Suprapubic skin (tissue), 4 donors: ENCODE measurements around the gene GPRC5A. TPM values are rescaled to one million over a fixed set of nuclear protein-coding genes. Genes with fewer than 3 reads are reported as not detected.

Experiments
- DNase-seq, 2 donors: peaks; one replicate each; pipeline ENCODE4 v3.0.0-alpha.2; 2019; ENCODE audit warnings: low spot score in 2 of 2
- H3K27ac ChIP-seq: fragments of 200-600 bp; sonication (generic); one replicate; pipeline ENCODE4 v1.5.1; 2019
- H3K27me3 ChIP-seq: fragments of 200-600 bp; sonication (generic); one replicate; pipeline ENCODE4 v1.5.1; 2019
- H3K36me3 ChIP-seq: fragments of 200-600 bp; sonication (generic); one replicate; pipeline ENCODE4 v1.5.1; 2019
- H3K4me1 ChIP-seq: fragments of 200-600 bp; sonication (generic); one replicate; pipeline ENCODE4 v1.5.1; 2019
- H3K4me3 ChIP-seq: fragments of 200-600 bp; sonication (generic); one replicate; pipeline ENCODE4 v1.5.1; 2019; ENCODE audit warnings: mild to moderate bottlenecking
- H3K9me3 ChIP-seq: fragments of 200-600 bp; sonication (generic); one replicate; pipeline ENCODE4 v1.5.1; 2019
- CTCF ChIP-seq, 2 donors: fragments of 200-600 bp in 1 of 2; fragments of 450-650 bp in 1 of 2; sonication (generic) in 1 of 2; IDR thresholded peaks; one replicate each; pipeline ENCODE4 v1.5.1; 2016 to 2019; ENCODE audit warnings: antibody characterized with exemption in 2 of 2, mild to moderate bottlenecking in 1 of 2, moderate library complexity in 1 of 2
- EP300 ChIP-seq: sonication (generic); formaldehyde crosslinking; IDR thresholded peaks from one replicate; pipeline ENCODE4 v1.6.1; 2017; ENCODE audit warnings: antibody characterized with exemption
- POLR2A ChIP-seq, 2 donors: fragments of 450-650 bp; IDR thresholded peaks; one replicate each; pipeline ENCODE4 v1.6.1; 2017; ENCODE audit warnings: antibody characterized with exemption in 2 of 2, mild to moderate bottlenecking in 2 of 2, moderate library complexity in 2 of 2
- POLR2AphosphoS5 ChIP-seq, 3 donors: sonication (generic); formaldehyde crosslinking; IDR thresholded peaks; one replicate each; pipeline ENCODE4 v1.6.1; 2017; ENCODE audit warnings: antibody characterized with exemption in 3 of 3
- WGBS: methylation state at CpG from one replicate; pipeline ENCODE4 v1.1.5; 2018; 5-methylcytosine and 5-hydroxymethylcytosine counted together
- total RNA-seq, 4 donors: library from RNA; depleted of rRNA; stranded (reverse); fragments of >200 nt; gene quantifications; one replicate each; pipeline ENCODE4 v1.1.0, GENCODE V29; 2016

Gene GPRC5A
- total RNA-seq, 4 donors from 2014 or later = 4.0 to 11.0 (median 7.2) TPM

GRCh38 chr12:12881151-12881909 is 10.0 kb upstream of the GPRC5A start:
- H3K4me1 ChIP-seq = peaks cover 7% of the 10 kb centered on the region
- no peaks in the 10 kb centered on the region for H3K36me3 ChIP-seq
- H3K27ac ChIP-seq = no peak overlapping the region
- no peak for DNase-seq
- TF ChIP-seq POLR2A (IDR thresholded peaks at IDR 0.05) = no peak
- TF ChIP-seq CTCF (IDR thresholded peaks at IDR 0.05) = no peak
- no peak for TF ChIP-seq EP300
- no peak for TF ChIP-seq POLR2AphosphoS5 (IDR thresholded peaks at IDR 0.05)
- H3K4me3 ChIP-seq = no peak overlapping the region
- 73% methylated on average over 11 of the region's 11 CpGs for WGBS
- H3K9me3 ChIP-seq = no peaks in the 10 kb centered on the region
- no peaks in the 10 kb centered on the region for H3K27me3 ChIP-seq

- Histone ChIP-seq H3K36me3 (no peaks in the 10 kb centered on the region), H3K4me3 (no peak overlapping the region), H3K27me3 (no peaks in the 10 kb centered on the region), H3K9me3 (no peaks in the 10 kb centered on the region), H3K4me1 (peaks cover 7% of the 10 kb centered on the region), H3K27ac (no peak overlapping the region)
- 88% methylated on average over 5 of the region's 5 CpGs for WGBS
- no peak for DNase-seq
- TF ChIP-seq EP300 = no peak
- no peak for TF ChIP-seq POLR2AphosphoS5 (IDR thresholded peaks at IDR 0.05)
- no peak for TF ChIP-seq POLR2A (IDR thresholded peaks at IDR 0.05)
- TF ChIP-seq CTCF (IDR thresholded peaks at IDR 0.05) = no peak
These were observed 9.1 kb upstream of the GPRC5A start for GRCh38 chr12:12882288-12882687.

- WGBS = 85% methylated on average over 6 of the region's 6 CpGs
- no peak for TF ChIP-seq EP300
- no peak for TF ChIP-seq CTCF (IDR thresholded peaks at IDR 0.05)
- no peaks in the 10 kb centered on the region for H3K27me3 ChIP-seq
- H3K27ac ChIP-seq = no peak overlapping the region
- H3K9me3 ChIP-seq = no peaks in the 10 kb centered on the region
- no peaks in the 10 kb centered on the region for H3K36me3 ChIP-seq
- H3K4me3 ChIP-seq = no peak overlapping the region
- no peak for DNase-seq
- no peaks in the 10 kb centered on the region for H3K4me1 ChIP-seq
These were observed 7.9 kb upstream of the GPRC5A start for GRCh38 chr12:12883369-12884001.

- Histone ChIP-seq H3K36me3 (no peaks in the 10 kb centered on the region), H3K9me3 (no peaks in the 10 kb centered on the region), H3K4me1 (peaks cover 1% of the 10 kb centered on the region), H3K4me3 (no peak overlapping the region), H3K27ac (no peak overlapping the region), H3K27me3 (no peaks in the 10 kb centered on the region)
- no peak for DNase-seq
- 69% methylated on average over 14 of the region's 14 CpGs for WGBS
- TF ChIP-seq POLR2AphosphoS5 (IDR thresholded peaks at IDR 0.05) = no peak
- TF ChIP-seq EP300 = no peak
- TF ChIP-seq CTCF (IDR thresholded peaks at IDR 0.05) = no peak
- no peak for TF ChIP-seq POLR2A (IDR thresholded peaks at IDR 0.05)
These were observed 6.1 kb upstream of the GPRC5A start for GRCh38 chr12:12885096-12885792.

GRCh38 chr12:12887471-12887870 is 3.9 kb upstream of the GPRC5A start:
- no peak for DNase-seq
- TF ChIP-seq POLR2AphosphoS5 (IDR thresholded peaks at IDR 0.05) (no peak), POLR2A (IDR thresholded peaks at IDR 0.05) (no peak), CTCF (IDR thresholded peaks at IDR 0.05) (no peak), EP300 (no peak)
- Histone ChIP-seq H3K36me3 (no peaks in the 10 kb centered on the region), H3K9me3 (no peaks in the 10 kb centered on the region), H3K27ac (no peak overlapping the region), H3K27me3 (no peaks in the 10 kb centered on the region), H3K4me3 (no peak overlapping the region), H3K4me1 (peaks cover 20% of the 10 kb centered on the region)
- 74% methylated on average over 7 of the region's 7 CpGs for WGBS
